SKM-1 treated with dmso at 0.1 percent for 144 hours (cell line): ENCODE data around the gene APC.

ENCODE experiments used
- DNase-seq: peaks from one replicate; lab custom pipeline; 2025; ENCODE audit not compliant: unreplicated experiment; lab: John Stamatoyannopoulos, UW

Gene APC

DNA sequence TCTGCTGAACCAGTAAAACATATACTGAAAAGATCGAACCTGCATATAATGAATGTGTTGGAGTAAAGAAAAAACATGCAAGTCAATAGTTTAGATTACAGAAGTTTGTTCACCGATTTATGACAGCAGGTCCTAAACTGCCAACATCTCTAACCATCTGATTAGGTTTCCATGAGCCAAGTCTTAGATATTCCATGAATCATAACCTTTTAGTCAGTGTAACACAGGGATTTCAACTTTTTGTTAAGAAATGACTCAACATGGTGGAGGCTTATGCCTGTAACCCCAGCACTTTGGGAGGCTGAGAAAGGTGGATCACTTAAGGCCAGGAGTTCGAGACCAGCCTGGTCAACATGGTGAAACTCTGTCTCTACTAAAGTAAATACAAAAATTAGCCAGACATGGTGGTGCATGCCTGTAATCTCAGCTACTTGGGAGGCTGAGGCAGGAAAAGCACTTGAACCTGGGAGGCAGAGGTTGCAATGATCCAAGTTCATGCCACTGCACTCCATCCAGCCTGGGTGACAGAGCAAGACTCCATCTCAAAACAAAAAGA is 38.7 kb downstream of the APC start:
- no peak for DNase-seq

DNA sequence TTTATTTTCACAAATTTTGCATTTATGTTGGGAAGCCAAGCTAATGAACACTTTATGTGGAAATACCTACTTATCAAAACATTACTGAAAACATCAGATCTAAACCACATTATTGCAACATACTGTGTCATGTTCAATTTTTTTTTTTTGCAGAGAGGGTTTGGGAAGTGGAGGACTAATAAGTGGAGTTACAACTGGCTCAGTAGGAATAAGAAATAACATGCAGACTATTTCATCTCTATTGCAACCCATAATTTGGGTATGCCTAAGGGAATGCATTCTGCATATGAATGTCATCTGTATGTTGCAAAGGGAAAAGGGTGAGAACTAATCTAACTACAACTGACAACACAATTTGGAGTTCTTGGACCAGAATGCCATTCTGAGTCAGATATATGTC is 41.8 kb downstream of the APC start:
- DNase-seq, result no peak

GRCh38 chr5:112784726-112785125 is 47.0 kb downstream of the APC start:
- no peak for DNase-seq

DNA sequence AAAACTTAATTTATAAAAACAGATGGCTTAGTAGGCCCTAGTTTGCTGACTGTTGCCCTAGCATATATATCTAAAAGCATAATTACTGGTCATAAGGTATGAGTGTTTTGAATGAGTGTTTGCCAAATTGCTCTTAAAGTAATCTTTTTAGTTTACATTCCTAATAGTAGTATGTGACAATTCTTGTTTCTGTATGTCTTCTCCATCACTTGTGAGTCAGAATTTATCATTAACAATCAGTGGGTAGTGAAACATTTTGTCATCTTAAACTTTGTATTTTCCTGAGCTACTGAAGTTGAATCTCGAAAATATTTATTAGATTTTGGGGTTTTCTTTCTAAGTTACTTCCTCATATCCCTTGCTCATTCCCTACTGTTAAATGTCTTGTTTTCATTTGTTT is 49.6 kb downstream of the APC start:
- no peak for DNase-seq

DNA sequence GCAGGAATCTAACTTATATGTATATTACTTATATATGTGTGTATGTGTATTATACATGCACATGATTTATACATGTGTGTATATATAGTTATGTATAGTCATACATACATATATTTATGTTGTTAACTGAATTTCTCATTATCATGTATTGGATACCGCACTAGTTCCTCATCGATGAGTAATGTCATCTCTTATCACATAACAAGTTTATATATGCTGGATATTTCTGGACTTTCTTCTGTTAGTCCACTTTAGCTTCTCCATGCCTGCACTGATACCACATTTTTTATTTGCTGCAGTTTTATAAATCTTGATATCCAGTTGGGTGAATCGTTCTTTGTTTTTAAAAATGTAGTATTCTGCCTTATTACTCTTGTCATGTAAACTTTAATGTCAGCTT is 50.2 kb downstream of the APC start:
- DNase-seq, result no peak

DNA sequence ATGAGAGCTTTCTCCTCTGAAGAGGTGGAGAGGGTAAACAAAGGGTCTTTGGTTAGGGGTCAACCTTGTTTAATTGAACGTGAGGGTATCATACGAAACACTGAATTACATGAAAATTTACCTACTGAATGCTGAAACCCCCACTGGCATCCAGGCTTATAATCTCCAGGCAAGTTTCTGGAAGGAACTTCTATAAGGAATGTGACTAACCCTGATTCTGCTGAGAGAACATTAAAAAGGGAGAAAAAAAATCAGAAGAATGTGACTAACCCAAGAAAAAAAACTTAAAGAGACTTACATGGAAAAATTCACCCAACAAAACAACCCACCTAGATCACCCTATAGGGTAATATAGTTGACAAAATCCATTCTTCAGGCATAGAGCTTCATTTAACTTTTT is 55.5 kb downstream of the APC start:
- DNase-seq, result no peak

- DNase-seq, result no peak
Observed at GRCh38 chr5:112794410-112794809, 56.7 kb downstream of the APC start.

DNA sequence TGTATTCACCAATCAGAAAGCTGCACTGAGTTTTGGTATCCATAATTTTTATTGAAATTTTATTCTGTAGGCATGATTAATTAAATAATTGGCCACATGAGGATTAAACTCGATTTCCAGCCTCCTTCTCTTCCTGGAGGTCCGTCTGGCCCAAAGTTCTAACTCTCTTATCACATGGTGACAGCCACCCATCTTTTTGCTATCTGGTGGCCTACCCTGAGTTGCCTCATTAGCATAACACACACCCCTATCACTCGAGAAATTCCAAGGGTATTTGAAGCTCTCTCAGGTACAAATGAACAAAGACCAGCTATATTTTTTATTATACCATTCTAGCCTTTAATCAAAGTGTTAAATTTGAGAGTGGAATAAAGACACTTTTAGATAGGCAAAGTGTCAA is 57.7 kb downstream of the APC start:
- DNase-seq, result no peak

GRCh38 chr5:112795944-112796678 is 58.4 kb downstream of the APC start:
- no peak for DNase-seq

DNA sequence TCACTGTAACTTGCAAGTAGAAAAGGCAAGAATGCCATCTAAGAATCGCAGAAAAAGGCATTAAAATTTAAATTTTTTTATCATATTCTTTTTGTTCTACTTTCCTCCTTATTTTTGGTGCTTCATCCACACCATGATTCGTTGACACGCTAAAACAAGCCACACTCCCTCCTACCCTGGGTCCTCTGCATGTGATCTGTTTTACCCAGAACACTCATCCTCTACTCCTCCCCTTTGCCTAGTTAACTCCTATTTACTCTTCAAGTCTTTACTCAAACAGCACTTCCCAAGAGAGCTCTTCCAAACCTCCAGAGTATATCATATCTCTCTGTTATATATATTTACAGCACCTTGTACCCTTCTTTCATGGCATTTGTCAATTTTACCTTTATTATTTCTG is 62.0 kb downstream of the APC start:
- no peak for DNase-seq

GRCh38 chr5:112800891-112801290 is 63.2 kb downstream of the APC start:
- DNase-seq, result no peak

DNA sequence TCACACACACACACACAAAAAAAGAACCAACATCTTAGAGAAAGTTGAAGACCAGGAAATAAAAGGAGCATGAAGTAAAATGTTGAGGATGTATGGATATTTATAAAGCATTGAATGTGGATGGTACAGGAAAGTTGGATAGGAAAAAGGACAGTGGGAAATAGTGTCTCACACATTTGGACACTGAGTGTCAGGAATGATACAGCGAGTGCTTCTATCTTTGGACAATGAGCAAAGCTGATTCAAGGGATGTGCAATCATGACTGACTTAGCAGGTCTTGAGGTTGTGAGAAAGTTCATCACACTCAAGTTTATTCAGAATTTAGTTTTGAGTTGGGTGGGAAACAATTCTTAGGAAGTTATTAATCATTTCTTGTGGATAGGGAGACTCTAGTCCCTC is 73.3 kb downstream of the APC start:
- no peak for DNase-seq

- DNase-seq, result no peak
Observed at GRCh38 chr5:112812549-112812948, 74.9 kb downstream of the APC start.

GRCh38 chr5:112820246-112820645 is 82.6 kb downstream of the APC start:
- DNase-seq, result no peak

DNA sequence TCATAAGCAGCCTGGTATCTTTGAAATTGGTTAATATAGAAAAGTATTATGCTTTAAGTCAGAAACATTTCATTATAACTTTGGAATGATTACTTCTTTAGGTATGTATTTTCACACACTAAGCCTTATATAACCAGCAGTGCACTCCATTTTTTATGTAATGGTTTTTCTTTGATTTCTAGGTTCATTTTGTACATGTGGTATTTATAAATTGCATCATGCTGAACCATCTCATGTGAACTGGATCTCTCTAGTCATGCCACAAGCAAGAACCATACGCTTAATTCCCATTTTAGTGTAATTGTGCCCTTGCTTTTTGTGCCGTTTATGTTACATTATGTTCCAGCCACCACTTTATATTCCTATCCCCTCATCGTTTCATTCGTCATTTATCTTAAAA is 84.8 kb downstream of the APC start:
- no peak for DNase-seq

DNA sequence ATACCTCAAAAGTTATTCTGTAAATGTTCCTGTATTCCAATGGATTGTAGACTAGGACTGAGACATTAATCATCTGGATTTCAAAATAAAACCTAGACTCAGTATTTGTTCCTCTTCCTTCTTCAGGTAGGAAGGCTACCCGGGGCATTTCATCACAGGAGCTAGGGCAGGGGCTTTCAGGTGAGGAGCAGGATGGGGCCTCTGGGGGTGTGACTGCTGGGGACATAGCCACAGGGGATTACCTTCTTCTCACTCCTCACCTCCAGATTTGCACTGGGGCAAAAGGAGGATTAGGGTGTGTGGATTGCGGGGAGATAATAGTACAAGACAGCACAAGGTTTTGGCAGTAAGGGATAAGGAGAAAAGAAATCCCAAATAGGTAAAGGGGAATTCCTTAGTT is 85.5 kb downstream of the APC start:
- no peak for DNase-seq

DNA sequence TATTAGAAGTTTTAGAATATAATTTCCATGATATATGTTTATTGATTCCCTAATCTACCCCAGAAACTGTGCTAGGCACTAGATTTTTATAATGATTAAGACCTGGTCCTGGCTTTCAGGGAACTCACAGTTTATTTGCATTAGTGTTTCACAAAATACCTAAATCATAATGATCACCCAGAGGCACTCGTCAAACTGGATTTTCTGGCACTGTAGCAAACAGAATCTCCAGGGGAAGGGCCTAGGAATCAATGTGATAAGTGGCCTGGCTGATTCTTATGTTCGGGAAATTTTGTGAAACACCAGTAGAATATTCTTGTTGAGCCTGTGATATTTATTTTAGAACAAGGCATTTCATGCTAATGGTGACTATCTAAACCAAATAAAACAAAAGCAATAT is 86.0 kb downstream of the APC start:
- DNase-seq, result no peak

DNA sequence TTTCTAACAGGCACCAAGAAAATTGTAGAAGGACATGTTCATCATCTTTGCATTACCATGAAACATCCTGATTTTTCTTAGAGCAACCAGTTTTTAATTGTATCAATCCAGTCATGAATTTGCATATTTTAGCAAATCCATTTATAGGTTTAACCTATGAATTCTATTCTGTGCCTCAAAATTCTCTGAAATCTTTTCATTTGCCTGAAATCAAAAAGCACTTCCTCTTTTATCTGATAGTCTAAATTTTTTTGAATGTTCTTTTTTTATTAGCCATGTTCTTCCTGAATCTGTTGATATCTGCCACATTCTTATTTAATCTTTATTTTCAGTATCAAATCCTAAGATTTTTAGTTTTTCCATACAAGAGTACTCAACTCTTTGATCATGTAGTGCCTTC is 86.5 kb downstream of the APC start:
- no peak for DNase-seq

- no peak for DNase-seq
Observed at GRCh38 chr5:112830378-112830777, 92.7 kb downstream of the APC start.

DNA sequence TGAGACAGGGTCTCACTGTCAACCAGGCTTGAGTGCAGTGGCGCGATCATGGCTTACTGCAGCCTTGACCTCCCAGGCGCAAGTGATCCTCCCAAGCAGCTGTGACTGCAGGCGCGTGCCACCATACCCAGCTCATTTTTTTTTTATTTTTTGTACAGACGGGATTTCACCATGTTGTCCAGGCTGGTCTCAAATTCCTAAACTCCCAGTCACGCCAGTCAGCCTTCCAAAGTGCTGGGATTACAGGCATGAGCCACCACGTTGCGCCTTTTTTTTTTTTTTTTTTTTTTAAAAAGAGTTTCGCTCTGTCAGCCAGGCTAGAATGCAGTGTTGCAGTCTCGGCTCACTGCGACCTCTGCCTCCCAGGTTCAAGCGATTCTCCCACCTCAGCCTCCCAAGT is 96.3 kb downstream of the APC start:
- DNase-seq, result no peak

DNA sequence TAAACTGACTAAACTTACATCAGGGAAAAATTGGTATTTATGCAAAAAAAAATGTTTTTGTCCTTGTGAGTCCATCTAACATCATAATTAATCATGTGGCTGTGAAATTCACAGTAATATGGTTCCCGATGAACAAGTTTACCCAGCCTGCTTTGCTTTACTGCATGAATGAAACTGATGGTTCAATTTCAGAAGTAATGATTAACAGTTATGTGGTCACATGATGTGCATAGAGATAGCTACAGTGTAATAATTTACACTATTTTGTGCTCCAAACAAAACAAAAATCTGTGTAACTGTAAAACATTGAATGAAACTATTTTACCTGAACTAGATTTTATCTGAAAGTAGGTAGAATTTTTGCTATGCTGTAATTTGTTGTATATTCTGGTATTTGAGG is 106.8 kb downstream of the APC start:
- no peak for DNase-seq

DNA sequence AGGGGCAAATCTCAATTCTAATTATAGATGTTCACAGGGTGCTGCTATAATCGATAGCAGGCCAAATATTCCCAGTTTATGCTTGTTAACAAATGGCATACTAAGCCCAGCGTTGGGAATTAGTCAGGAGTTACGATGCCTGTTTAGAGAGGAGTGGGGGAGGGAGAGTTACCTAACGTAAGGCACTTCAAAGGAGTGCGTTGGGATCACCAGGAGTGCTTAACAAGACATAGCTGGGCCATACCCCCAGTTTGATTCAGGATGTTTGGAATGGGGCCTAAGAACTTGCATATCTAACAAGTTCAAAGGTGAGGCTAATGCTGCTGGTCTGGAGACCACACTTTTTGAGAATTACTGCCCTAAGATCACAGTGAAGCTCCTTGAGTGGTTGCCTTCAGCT is 108.9 kb downstream of the APC start:
- no peak for DNase-seq

DNA sequence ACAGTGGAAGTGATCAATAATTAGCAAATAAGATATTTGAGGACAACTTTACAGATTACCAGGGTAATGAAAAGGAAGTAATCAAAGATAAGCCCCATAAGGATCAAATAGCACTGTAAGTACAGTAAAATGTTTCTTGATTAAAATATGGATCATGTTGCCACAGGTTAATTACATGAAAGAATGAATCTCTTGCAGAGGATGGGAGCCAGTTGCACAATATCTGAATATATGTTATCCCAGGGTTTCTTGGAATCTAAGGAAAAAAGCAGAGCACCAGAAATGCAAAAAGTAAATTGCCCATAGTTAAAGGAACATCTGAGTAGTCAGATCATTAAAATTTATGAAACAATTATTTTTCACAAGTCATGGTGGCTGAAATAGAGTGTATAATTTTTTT is 109.6 kb downstream of the APC start:
- DNase-seq, result no peak
